SK-MEL-5 (cell line): Measurements from ENCODE around the gene NCOA7. TPM values are rescaled to one million over a fixed set of nuclear protein-coding genes. Genes with fewer than 3 reads are reported as not detected.
A peak's percentile ranks its signal among the peaks of the same experiment; 100 is the strongest.
"Not testable (repeated sequence)": the region's sequence is repeated elsewhere in the genome, so short reads cannot be mapped to it uniquely, and the experiment has no call there.

Source experiments
- DNase-seq: peaks from one replicate; pipeline ENCODE4 v3.0.0-alpha.2; 2016; ENCODE audit warnings: low read depth, low spot score
- in situ Hi-C: cut with HindIII; loops from 2 replicates; pipeline ENCODE4 v1.10.0; 2016; ENCODE audit warnings: low sequenced_read_pairs, high pct_unique_total_duplicates, low pct_unique_long_range_greater_than_20kb
- total RNA-seq: library from RNA; depleted of rRNA; stranded (reverse); fragments of >200 nt; shearing (Covaris generic); gene quantifications from 2 replicates; pipeline ENCODE4 v1.2.3, GENCODE V29; 2014

The NCOA7 gene
- total RNA-seq, 1 experiment from 2014 or later: 23.7 TPM

GRCh38 chr6:125750692-125751333 is 39.9 kb upstream of the NCOA7 start:
- no peak for DNase-seq
- in situ Hi-C loops: no loop called here

- in situ Hi-C loops: no loop called here
- DNase-seq: no peak
These were observed 39.3 kb upstream of the NCOA7 start for GRCh38 chr6:125751334-125751916.

DNA sequence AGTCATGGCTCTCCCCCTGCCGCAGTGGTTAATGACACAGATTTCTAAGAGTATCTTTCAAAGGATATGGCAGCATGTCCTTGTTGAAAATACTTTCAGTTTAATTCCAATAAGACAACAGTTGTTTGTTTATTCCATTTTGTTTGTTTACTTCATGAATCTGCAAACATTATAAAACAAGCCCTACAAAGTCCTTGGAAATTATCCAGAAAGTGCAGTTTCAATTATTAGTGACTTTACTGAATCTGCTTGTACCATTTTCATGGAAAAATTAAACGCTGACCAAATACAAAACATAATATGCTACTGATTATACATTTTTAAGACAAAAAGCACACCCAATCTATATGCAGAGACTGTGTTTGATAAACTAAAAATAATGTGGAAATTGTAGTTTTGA is 38.0 kb upstream of the NCOA7 start:
- in situ Hi-C loops: no loop called here
- DNase-seq: peak; percentile 9

GRCh38 chr6:125753218-125753936 is 37.4 kb upstream of the NCOA7 start:
- DNase-seq: peak; percentile 52
- in situ Hi-C loops: no loop called here

DNA sequence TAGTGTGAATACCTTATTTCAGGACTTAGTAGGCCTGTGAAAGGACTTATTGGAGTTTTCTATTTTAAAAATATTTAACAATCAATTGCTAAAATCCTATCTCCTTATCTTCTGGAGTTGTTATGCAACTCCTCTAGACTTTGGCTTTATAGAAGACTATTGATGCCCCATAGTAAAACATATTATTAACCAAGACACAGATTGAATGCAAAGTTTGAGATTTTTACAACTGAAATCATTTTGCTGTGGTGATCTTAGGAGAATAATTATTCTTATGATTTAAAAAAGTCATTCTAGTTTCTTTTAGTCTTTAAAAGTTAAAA is 36.9 kb upstream of the NCOA7 start:
- no peak for DNase-seq
- in situ Hi-C loops: no loop called here

- in situ Hi-C loops: no loop called here
- no peak for DNase-seq
These were observed 36.2 kb upstream of the NCOA7 start for GRCh38 chr6:125754566-125754965.

- DNase-seq: no peak
- in situ Hi-C loops: no loop called here
These were observed 31.4 kb upstream of the NCOA7 start for GRCh38 chr6:125759184-125759902.

DNA sequence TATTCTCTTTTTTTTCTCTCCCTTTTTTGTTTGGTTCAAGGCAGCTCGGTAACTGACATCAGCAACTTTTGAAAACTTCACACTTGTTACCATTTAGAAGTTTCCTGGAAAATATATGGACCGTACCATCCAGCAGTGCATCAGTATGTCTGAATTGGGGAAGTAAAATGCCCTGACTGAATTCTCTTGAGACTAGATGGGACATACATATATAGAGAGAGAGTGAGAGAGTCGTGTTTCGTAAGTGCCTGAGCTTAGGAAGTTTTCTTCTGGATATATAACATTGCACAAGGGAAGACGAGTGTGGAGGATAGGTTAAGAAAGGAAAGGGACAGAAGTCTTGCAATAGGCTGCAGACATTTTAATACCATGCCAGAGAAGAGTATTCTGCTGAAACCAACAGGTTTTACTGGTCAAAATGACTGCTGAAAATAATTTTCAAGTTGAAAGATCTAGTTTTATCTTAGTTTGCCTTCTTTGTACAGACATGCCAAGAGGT is 30.8 kb upstream of the NCOA7 start:
- in situ Hi-C loops: no loop called here
- no peak for DNase-seq

DNA sequence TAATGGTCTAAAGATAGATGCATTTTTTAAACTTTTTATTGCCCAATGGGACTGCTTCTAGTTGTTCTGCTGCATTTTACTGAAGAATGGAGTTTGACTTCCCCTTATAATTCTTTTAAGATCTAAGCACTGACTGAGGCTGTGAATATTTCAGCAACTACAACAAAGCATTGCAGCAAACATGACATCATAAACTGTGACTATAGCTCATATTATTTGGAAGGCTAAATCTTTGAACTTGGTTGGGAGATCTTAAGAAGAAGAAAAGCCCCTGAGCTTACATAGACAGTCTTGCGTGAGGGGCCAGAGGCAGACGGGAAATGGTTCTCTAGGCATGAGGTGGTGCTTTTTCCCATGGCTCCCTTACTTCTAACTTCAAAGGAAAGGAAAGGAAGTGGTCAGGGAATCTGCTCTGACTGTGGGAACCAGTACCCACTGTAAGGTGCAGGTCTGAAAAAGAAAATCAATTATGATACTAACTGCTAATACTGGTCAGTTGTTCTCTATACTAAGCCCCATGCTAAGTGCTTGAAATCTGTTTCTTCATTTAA is 26.6 kb upstream of the NCOA7 start:
- DNase-seq: no peak
- in situ Hi-C loops: no loop called here

DNA sequence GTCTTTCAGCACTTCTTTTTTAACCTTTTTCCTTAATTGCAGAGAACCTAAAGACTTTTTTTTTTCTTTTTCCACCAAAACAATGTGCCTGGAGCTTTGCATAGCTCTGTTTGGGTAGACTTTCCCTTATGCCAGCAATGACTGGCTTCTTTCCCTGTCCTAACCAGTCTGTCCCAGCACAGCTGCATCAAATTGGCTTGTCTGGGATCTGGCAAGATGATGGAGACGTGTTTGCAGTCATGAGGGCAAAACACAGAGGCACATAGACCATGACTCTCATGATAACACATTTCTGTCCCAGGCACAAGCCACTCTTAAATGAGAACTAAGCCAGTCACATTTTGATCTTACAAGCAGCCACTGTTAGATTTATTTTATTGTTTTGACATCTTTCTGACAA is 24.8 kb upstream of the NCOA7 start:
- in situ Hi-C loops: no loop called here
- DNase-seq: no peak

DNA sequence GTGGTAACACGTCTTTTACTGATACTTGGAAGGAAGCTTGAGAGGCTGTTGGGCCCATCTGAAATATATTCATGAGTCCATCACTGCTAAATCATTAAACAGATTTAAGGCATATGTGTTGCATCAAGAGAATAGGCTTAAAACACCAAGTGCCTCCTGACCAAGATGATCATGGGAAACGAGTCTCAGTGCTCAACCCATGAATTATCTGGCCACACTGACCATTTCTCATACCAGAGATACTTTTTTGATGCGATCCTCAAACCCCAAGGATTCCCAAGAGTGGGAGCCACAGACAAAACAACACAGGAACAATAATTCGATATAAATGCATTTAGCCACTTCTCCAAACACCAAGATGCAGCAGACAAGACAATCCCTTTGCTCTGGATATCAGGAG is 24.1 kb upstream of the NCOA7 start:
- no peak for DNase-seq
- in situ Hi-C loops: no loop called here

DNA sequence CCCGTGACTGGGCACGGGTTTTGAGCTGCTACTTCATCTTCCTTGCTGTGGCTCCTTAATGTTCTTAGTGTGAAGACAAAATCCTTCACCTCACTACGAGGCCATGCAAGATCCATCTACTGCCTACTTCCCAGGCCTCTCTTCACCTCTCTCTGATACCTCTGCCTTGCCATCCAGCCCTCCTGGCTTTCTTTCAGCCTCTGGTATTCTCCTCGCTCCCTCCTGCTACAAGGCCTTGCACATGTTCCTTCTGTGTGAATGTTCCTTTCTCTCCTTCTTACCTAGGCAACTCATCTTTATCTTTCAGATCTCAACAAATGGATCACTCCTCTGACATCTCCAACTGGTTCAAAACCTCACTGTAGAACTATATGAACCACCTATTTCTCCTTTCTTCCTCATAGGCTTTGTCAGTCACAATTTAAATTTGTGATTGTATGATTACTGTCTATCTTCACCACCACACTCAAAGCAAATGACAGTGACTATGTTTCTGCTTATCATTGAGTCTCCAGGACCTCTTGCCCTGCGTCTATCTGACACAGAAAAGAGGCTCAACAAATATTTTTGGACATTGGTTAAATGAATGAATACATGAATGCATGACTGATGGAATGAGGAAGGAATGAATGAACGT is 21.5 kb upstream of the NCOA7 start:
- in situ Hi-C loops: no loop called here

DNA sequence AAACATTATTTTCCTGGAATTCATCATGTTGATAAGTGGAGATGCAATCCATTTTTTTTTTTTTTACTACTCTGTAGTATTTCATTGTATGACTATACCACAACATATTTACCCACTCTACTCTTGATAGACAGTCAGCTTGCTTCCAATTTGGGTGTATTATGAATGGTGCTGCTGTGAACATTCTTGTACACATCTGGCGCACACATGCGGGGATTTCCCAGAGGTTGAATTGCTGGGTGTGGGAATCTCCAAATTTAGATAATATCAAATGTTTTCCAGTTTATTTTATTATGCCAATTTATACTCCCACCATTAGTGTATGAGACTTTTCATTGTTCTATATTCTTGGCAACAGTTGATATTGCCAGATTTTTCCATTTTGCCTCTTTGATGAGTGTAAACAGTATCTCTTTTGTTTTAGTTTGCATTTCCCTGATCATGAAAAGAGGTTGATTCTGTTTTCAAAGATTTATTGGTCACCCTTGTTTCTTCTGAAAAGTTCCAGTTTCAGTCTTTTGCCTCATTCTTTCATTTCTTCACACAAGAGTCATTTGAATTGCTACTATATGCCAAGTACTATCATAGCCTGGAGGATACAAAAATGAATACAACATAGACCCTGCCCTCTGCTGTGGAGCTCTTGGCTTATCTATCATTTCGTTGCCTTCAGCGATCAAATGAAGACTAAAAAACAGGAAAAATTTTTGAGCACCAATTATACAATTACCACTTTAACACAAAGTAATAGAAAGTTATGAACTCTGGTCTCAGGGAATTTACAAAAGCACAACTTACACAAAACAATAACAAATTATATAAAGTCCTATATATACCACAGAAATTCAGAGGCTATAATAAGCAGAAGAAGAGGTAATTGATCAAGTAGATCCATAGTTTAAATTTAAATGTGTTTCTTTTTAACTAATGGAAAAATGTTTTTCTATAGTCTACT is 17.1 kb upstream of the NCOA7 start:
- DNase-seq: peak; percentile 93
- in situ Hi-C loops: no loop called here

More for the DNA sequence above, 21.5 kb upstream of the NCOA7 start:
- no peak for DNase-seq

DNA sequence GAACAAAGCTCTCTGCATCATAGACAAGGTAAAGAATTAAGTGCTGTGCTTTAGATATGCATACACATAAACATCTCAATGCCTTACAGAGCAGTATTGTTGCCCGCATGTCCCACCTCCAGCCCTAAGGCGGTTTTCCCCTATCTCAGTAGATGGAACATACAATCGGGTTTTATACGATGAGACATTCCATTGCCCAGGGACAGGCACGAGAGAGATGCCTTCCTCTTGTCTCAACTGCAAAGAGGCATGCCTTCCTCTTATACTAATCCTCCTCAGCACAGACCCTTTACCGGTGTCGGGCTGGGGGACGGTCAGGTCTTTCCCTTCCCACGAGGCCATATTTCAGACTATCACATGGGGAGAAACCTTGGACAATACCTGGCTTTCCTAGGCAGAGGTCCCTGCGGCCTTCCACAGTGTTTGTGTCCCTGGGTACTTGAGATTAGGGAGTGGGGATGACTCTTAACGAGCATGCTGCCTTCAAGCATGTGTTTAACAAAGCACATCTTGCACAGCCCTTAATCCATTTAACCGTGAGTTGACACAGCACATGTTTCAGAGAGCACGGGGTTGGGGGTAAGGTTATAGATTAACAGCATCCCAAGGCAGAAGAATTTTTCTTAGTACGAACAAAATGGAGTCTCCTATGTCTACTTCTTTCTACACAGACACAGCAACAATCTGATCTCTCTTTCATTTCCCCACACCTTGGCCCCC is 14.5 kb upstream of the NCOA7 start:
- in situ Hi-C loops: not testable (repeated sequence)
- peak; percentile 84 for DNase-seq

- in situ Hi-C loops: no loop called here
- DNase-seq: peak; percentile 94
These were observed 10.7 kb upstream of the NCOA7 start for GRCh38 chr6:125779924-125780539.
